ENCODE results near the gene ASAP2.

The ASAP2 gene

DNA sequence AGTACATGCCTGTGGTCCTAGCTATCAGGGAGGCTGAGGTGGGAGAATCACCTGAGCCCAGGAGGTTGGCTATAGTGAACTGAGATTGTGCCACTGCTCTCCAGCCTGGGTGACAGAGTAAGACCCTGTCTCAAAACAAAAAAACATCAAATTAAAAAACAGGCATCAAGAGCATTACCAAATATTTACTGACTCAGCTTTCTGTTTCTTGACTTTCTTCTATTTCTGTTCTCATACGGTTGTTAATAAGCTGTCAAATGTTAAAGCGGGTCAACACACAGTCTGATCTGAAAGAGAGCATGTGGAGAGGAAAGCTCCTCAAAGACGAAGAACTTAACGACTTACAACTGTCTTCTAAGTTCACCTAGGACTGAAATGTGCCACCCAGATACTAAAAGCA, 157.8 kb downstream of the ASAP2 start:
- Histone ChIP-seq H3K36me3 (ENCODE audit: control insufficient read depth in 2 of 2, insufficient read depth in 2 of 2, low read length in 2 of 2) (peaks cover 43 to 57% of the 10 kb centered on the region in 2 donors), H3K27me3 (ENCODE audit: control insufficient read depth in 2 of 2, insufficient read depth in 2 of 2, low read length in 2 of 2) (no peaks in the 10 kb centered on the region), H3K4me1 (ENCODE audit: control insufficient read depth in 2 of 2, insufficient read depth in 2 of 2, low read length in 2 of 2) (no peaks in the 10 kb centered on the region), H3K9me3 (ENCODE audit: control insufficient read depth in 2 of 2, low read length in 2 of 2) (no peaks in the 10 kb centered on the region), H3K27ac (ENCODE audit: low read depth in 2 of 2, low read length in 2 of 2) (no peak overlapping the region), H3K4me3 (ENCODE audit: low read length in 2 of 2) (no peak overlapping the region), H3K9ac (ENCODE audit: low read depth in 1 of 2, low read length in 2 of 2) (no peak overlapping the region)

GRCh38 chr2:9364791-9365497, 158.3 kb downstream of the ASAP2 start:
- H3K9ac ChIP-seq (ENCODE audit: low read depth in 1 of 2, low read length in 2 of 2), result no peak overlapping the region
- no peak overlapping the region for H3K4me3 ChIP-seq (ENCODE audit: low read length in 2 of 2)
- H3K27me3 ChIP-seq (ENCODE audit: control insufficient read depth in 2 of 2, insufficient read depth in 2 of 2, low read length in 2 of 2), result no peaks in the 10 kb centered on the region
- no peaks in the 10 kb centered on the region for H3K9me3 ChIP-seq (ENCODE audit: control insufficient read depth in 2 of 2, low read length in 2 of 2)
- H3K4me1 ChIP-seq (ENCODE audit: control insufficient read depth in 2 of 2, insufficient read depth in 2 of 2, low read length in 2 of 2), result no peaks in the 10 kb centered on the region
- H3K36me3 ChIP-seq (ENCODE audit: control insufficient read depth in 2 of 2, insufficient read depth in 2 of 2, low read length in 2 of 2), result peaks cover 37 to 54% of the 10 kb centered on the region in 2 donors
- no peak overlapping the region for H3K27ac ChIP-seq (ENCODE audit: low read depth in 2 of 2, low read length in 2 of 2)

DNA sequence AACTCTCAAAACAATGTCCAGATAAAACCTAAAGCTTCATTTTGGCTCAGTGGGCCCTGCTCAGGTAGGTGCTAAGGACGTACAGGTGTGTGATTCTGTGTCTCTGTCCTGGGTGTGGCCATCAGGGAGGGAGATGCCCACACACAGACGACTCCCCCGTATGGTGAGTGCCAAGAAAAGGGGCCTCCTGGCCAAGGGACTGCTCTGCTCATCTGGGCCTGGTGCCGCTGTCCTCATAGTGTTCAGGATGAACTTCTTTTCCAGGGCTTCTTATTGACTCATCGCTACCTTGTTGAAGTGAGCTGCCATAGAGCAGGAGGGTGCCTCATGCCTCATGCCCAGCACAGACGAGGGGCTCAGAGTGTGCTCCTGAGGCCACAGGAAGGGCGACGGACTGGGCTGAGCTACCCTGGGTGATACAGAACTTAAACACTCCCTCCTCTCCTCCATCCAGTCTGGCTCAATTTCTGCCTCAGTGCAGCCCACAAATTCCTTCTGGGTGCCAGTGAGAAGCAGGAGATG, 158.9 kb downstream of the ASAP2 start:
- Histone ChIP-seq H3K27ac (ENCODE audit: low read depth in 2 of 2, low read length in 2 of 2) (no peak overlapping the region), H3K36me3 (ENCODE audit: control insufficient read depth in 2 of 2, insufficient read depth in 2 of 2, low read length in 2 of 2) (peaks cover 40 to 54% of the 10 kb centered on the region in 2 donors)

GRCh38 chr2:9366026-9366425, 159.4 kb downstream of the ASAP2 start:
- no peaks in the 10 kb centered on the region for H3K9me3 ChIP-seq (ENCODE audit: control insufficient read depth in 2 of 2, low read length in 2 of 2)
- no peak overlapping the region for H3K27ac ChIP-seq (ENCODE audit: low read depth in 2 of 2, low read length in 2 of 2)
- no peak overlapping the region for H3K4me3 ChIP-seq (ENCODE audit: low read length in 2 of 2)
- H3K36me3 ChIP-seq (ENCODE audit: control insufficient read depth in 2 of 2, insufficient read depth in 2 of 2, low read length in 2 of 2), result peaks cover 44 to 51% of the 10 kb centered on the region in 2 donors
- no peaks in the 10 kb centered on the region for H3K4me1 ChIP-seq (ENCODE audit: control insufficient read depth in 2 of 2, insufficient read depth in 2 of 2, low read length in 2 of 2)
- no peaks in the 10 kb centered on the region for H3K27me3 ChIP-seq (ENCODE audit: control insufficient read depth in 2 of 2, insufficient read depth in 2 of 2, low read length in 2 of 2)
- H3K9ac ChIP-seq (ENCODE audit: low read depth in 1 of 2, low read length in 2 of 2), result no peak overlapping the region

More for the DNA sequence above, 158.9 kb downstream of the ASAP2 start:
- Histone ChIP-seq H3K4me3 (ENCODE audit: low read length in 2 of 2) (no peak overlapping the region), H3K27me3 (ENCODE audit: control insufficient read depth in 2 of 2, insufficient read depth in 2 of 2, low read length in 2 of 2) (no peaks in the 10 kb centered on the region), H3K9me3 (ENCODE audit: control insufficient read depth in 2 of 2, low read length in 2 of 2) (no peaks in the 10 kb centered on the region), H3K4me1 (ENCODE audit: control insufficient read depth in 2 of 2, insufficient read depth in 2 of 2, low read length in 2 of 2) (no peaks in the 10 kb centered on the region), H3K9ac (ENCODE audit: low read depth in 1 of 2, low read length in 2 of 2) (no peak overlapping the region)

GRCh38 chr2:9370746-9371145, 164.1 kb downstream of the ASAP2 start:
- peaks cover 55 to 57% of the 10 kb centered on the region in 2 donors for H3K36me3 ChIP-seq (ENCODE audit: control insufficient read depth in 2 of 2, insufficient read depth in 2 of 2, low read length in 2 of 2)
- no peaks in the 10 kb centered on the region for H3K27me3 ChIP-seq (ENCODE audit: control insufficient read depth in 2 of 2, insufficient read depth in 2 of 2, low read length in 2 of 2)
- no peaks in the 10 kb centered on the region for H3K4me1 ChIP-seq (ENCODE audit: control insufficient read depth in 2 of 2, insufficient read depth in 2 of 2, low read length in 2 of 2)
- H3K9ac ChIP-seq (ENCODE audit: low read depth in 1 of 2, low read length in 2 of 2), result no peak overlapping the region
- H3K4me3 ChIP-seq (ENCODE audit: low read length in 2 of 2), result no peak overlapping the region
- H3K9me3 ChIP-seq (ENCODE audit: control insufficient read depth in 2 of 2, low read length in 2 of 2), result no peaks in the 10 kb centered on the region
- no peak overlapping the region for H3K27ac ChIP-seq (ENCODE audit: low read depth in 2 of 2, low read length in 2 of 2)

DNA sequence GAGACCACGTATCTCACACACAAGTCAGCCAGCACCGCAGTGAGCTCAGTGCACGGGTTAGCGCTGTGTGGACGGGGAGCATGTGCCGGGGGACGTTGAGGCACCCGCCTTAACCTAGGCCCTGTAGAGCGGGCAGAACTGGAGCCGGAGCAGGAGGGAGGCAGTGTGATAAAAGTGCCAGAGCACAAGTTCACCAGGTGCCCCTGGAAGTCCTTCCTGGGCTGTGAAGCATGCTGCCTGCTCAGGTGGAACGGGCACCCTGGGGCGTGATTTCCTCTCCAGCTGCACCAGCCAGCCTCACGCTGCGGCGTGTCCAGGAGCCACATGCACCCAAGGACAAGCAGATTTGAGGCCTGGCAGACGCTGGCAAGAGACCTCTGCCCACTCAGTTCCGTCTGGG, 166.4 kb downstream of the ASAP2 start:
- Histone ChIP-seq H3K36me3 (ENCODE audit: control insufficient read depth in 2 of 2, insufficient read depth in 2 of 2, low read length in 2 of 2) (peaks cover 55 to 56% of the 10 kb centered on the region in 2 donors), H3K4me3 (ENCODE audit: low read length in 2 of 2) (no peak overlapping the region), H3K4me1 (ENCODE audit: control insufficient read depth in 2 of 2, insufficient read depth in 2 of 2, low read length in 2 of 2) (peaks cover under 1 to 1% of the 10 kb centered on the region in 2 donors), H3K27ac (ENCODE audit: low read depth in 2 of 2, low read length in 2 of 2) (no peak overlapping the region), H3K9me3 (ENCODE audit: control insufficient read depth in 2 of 2, low read length in 2 of 2) (no peaks in the 10 kb centered on the region), H3K27me3 (ENCODE audit: control insufficient read depth in 2 of 2, insufficient read depth in 2 of 2, low read length in 2 of 2) (no peaks in the 10 kb centered on the region), H3K9ac (ENCODE audit: low read depth in 1 of 2, low read length in 2 of 2) (no peak overlapping the region)

DNA sequence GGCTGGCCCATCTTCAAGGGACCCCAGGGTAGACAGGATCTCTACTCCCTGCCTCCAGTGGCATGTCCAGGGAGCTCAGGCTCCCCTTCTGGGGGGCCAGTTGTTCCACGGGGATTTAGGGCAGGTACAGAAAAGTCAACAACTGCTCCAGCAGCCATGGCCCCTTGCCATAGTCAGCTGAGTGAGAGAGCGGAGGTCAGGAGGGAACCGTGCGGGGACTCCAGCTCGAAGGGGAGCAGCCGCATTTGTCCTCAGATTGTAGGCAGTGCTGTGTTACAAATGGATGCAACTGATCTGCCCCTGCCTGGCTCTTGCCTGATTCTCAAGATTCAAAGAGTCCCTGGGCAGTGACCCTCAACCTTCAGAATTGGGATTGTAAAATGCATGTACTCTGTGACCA, 166.9 kb downstream of the ASAP2 start:
- no peaks in the 10 kb centered on the region for H3K9me3 ChIP-seq (ENCODE audit: control insufficient read depth in 2 of 2, low read length in 2 of 2)
- H3K4me1 ChIP-seq (ENCODE audit: control insufficient read depth in 2 of 2, insufficient read depth in 2 of 2, low read length in 2 of 2), result peaks cover 5% of the 10 kb centered on the region in 2 donors
- no peak overlapping the region for H3K9ac ChIP-seq (ENCODE audit: low read depth in 1 of 2, low read length in 2 of 2)
- no peaks in the 10 kb centered on the region for H3K27me3 ChIP-seq (ENCODE audit: control insufficient read depth in 2 of 2, insufficient read depth in 2 of 2, low read length in 2 of 2)
- no peak overlapping the region for H3K4me3 ChIP-seq (ENCODE audit: low read length in 2 of 2)
- H3K27ac ChIP-seq (ENCODE audit: low read depth in 2 of 2, low read length in 2 of 2), result no peak overlapping the region
- H3K36me3 ChIP-seq (ENCODE audit: control insufficient read depth in 2 of 2, insufficient read depth in 2 of 2, low read length in 2 of 2), result peaks cover 51 to 54% of the 10 kb centered on the region in 2 donors

DNA sequence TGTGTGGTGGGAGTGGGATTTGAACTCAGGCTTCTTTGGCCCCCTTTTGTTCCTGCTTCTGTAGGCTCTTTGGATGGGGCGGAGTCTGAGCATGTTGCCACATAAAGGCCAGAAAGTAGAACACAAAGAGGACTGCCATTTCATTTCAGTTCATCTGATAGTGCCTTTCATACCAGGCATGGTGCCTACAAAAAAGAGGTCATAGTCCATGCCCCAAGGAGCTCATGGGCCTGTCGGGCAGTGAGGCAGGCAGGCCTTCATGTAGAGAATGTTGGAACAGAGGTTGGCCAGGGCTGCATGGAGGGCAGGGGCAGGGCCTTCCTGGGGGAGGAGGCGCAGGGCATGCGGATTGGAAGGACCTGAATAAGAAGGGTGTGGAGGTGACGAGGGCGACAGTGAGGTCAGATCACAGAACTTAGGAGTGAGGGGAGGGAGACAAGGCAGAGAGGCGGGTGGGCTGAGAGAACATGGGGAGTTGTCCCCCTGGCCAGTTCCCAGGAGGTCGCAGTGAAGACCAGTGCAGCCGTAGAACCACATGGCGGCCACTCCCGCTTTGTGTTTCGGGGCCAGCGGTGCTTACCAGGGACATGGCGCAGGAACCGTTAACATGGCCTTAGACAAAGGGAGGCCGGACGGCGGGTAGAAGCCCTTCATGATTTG, 167.6 kb downstream of the ASAP2 start:
- no peak overlapping the region for H3K9ac ChIP-seq (ENCODE audit: low read depth in 1 of 2, low read length in 2 of 2)
- H3K9me3 ChIP-seq (ENCODE audit: control insufficient read depth in 2 of 2, low read length in 2 of 2), result no peaks in the 10 kb centered on the region

DNA sequence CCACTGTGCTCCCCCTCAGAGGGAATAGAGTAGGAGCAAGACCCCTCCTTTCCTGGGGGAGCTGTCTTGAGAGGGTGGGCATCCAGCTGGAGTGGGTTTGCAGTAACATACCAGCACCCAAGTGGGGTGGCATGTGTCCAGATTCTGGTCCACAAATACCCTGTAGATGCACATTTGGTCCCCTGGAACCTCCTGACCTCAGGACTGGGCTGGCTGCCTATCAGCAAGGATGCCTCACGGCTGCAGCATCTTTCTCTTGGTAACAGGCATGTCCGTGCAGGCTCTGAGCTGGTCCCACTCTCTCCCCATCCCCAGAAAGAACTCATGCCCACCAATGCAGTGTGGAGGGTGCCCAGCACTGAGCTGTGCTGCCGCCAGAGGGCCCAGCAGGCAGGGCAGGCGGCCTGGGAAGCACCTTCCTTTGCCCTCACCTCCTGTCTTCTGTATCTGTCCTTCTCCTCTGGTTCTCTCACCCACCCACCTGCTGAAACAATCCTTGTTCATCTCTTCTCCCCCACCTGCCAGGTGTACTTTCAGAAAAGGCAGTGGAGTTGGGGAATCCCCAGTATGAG, 169.3 kb downstream of the ASAP2 start:
- peaks cover 47 to 48% of the 10 kb centered on the region in 2 donors for H3K36me3 ChIP-seq (ENCODE audit: control insufficient read depth in 2 of 2, insufficient read depth in 2 of 2, low read length in 2 of 2)
- H3K27ac ChIP-seq (ENCODE audit: low read depth in 2 of 2, low read length in 2 of 2), result no peak overlapping the region
- H3K4me1 ChIP-seq (ENCODE audit: control insufficient read depth in 2 of 2, insufficient read depth in 2 of 2, low read length in 2 of 2), result peaks cover 11 to 13% of the 10 kb centered on the region in 2 donors

More for the DNA sequence above, 167.6 kb downstream of the ASAP2 start:
- H3K27ac ChIP-seq (ENCODE audit: low read depth in 2 of 2, low read length in 2 of 2), result no peak overlapping the region
- peaks cover 52 to 56% of the 10 kb centered on the region in 2 donors for H3K36me3 ChIP-seq (ENCODE audit: control insufficient read depth in 2 of 2, insufficient read depth in 2 of 2, low read length in 2 of 2)
- no peak overlapping the region for H3K4me3 ChIP-seq (ENCODE audit: low read length in 2 of 2)
- H3K27me3 ChIP-seq (ENCODE audit: control insufficient read depth in 2 of 2, insufficient read depth in 2 of 2, low read length in 2 of 2), result no peaks in the 10 kb centered on the region
- H3K4me1 ChIP-seq (ENCODE audit: control insufficient read depth in 2 of 2, insufficient read depth in 2 of 2, low read length in 2 of 2), result peaks cover 6 to 9% of the 10 kb centered on the region in 2 donors

More for the DNA sequence above, 169.3 kb downstream of the ASAP2 start:
- Histone ChIP-seq H3K9me3 (ENCODE audit: control insufficient read depth in 2 of 2, low read length in 2 of 2) (no peaks in the 10 kb centered on the region), H3K4me3 (ENCODE audit: low read length in 2 of 2) (no peak overlapping the region), H3K9ac (ENCODE audit: low read depth in 1 of 2, low read length in 2 of 2) (no peak overlapping the region), H3K27me3 (ENCODE audit: control insufficient read depth in 2 of 2, insufficient read depth in 2 of 2, low read length in 2 of 2) (no peaks in the 10 kb centered on the region)

Measured in mucosa of rectum (tissue), 2 donors.